B cell (primary cell): Measurements from ENCODE around the gene C2CD4A. TPM values are rescaled to one million over a fixed set of nuclear protein-coding genes. Genes with fewer than 3 reads are reported as not detected.

ENCODE experiments used
- ATAC-seq: fragments of 200-7000 bp; cut with Tn5 transposase; one replicate; pipeline ENCODE4 v1.10.0; 2021; ENCODE audit warnings: low read depth, mild to moderate bottlenecking, moderate number of reproducible peaks, moderate library complexity
- CTCF ChIA-PET: fragments of 350-600 bp; sonication (Branson Sonifier 250); formaldehyde crosslinking; loops from one replicate; lab custom pipeline; 2021; ENCODE audit warnings: antibody characterized with exemption, inconsistent platforms; lab: Charles Lee
- POLR2A ChIA-PET: fragments of 350-600 bp; sonication (Branson Sonifier 250); formaldehyde crosslinking; loops from one replicate; lab custom pipeline; 2021; ENCODE audit warnings: antibody characterized with exemption; lab: Charles Lee
- DNase-seq: peaks from one replicate; pipeline ENCODE4 v3.0.0; 2013
- H2AFZ ChIP-seq: 2 replicates; pipeline ENCODE4 v1.6.1; 2012; ENCODE audit warnings: mild to moderate bottlenecking, low read depth, low read length; ENCODE audit not compliant: insufficient read depth, poor library complexity, severe bottlenecking
- H3K27ac ChIP-seq, 2 donors: 1 replicate in 1 of 2; 2 replicates in 1 of 2; pipeline ENCODE4 v1.5.1; 2012 to 2013; ENCODE audit warnings: low read length in 2 of 2, mild to moderate bottlenecking in 2 of 2, moderate library complexity in 1 of 2
- H3K27me3 ChIP-seq, 4 experiments: fragments of 200-600 bp in 1 of 4; sonication (generic) in 1 of 4; replicated peaks in 1 of 4; 1 replicate in 2 of 4; 2 replicates in 2 of 4; pipeline versions ENCODE4 v1.6.1 to v1.7.0; 2013 to 2016; ENCODE audit warnings: low read length in 3 of 4, mild to moderate bottlenecking in 2 of 4, mixed read lengths in 1 of 4, moderate library complexity in 1 of 4; ENCODE audit not compliant: insufficient read depth in 4 of 4, control insufficient read depth in 3 of 4; ENCODE audit errors: control extremely low read depth in 1 of 4
- H3K36me3 ChIP-seq, 2 experiments: replicated peaks in 1 of 2; 1 replicate in 1 of 2; 2 replicates in 1 of 2; pipeline versions ENCODE4 v1.6.1 to v1.7.1; 2013; ENCODE audit warnings: low read length in 1 of 2; ENCODE audit not compliant: insufficient read depth in 2 of 2, control insufficient read depth in 1 of 2; ENCODE audit errors: control extremely low read depth in 1 of 2, extremely low read depth in 1 of 2
- H3K4me1 ChIP-seq, 2 donors: fragments of 200-600 bp in 1 of 2; sonication (generic) in 1 of 2; 1 replicate in 1 of 2; 2 replicates in 1 of 2; pipeline versions ENCODE4 v1.5.1 to v1.6.1; 2013 to 2017; ENCODE audit warnings: low read length in 2 of 2; ENCODE audit not compliant: control insufficient read depth in 2 of 2, insufficient read depth in 2 of 2
- H3K4me2 ChIP-seq: replicated peaks from 2 replicates; pipeline ENCODE3; 2012; ENCODE audit warnings: mild to moderate bottlenecking, low read depth, low read length; ENCODE audit not compliant: poor library complexity, severe bottlenecking
- H3K4me3 ChIP-seq, 5 experiments: fragments of 200-600 bp in 1 of 5; sonication (generic) in 1 of 5; 1 replicate in 3 of 5; 2 replicates in 2 of 5; pipeline versions ENCODE4 v1.5.1 to v1.7.0; 2011 to 2016; ENCODE audit warnings: low read length in 4 of 5, mild to moderate bottlenecking in 4 of 5, low read depth in 2 of 5, control low read depth in 1 of 5, moderate library complexity in 1 of 5; ENCODE audit not compliant: insufficient read depth in 1 of 5; ENCODE audit errors: control extremely low read depth in 1 of 5, extremely low read depth in 1 of 5
- H3K79me2 ChIP-seq: fragments of 200-600 bp; sonication (generic); one replicate; pipeline ENCODE4 v1.6.0; 2016; ENCODE audit warnings: low read length; ENCODE audit not compliant: control insufficient read depth, insufficient read depth
- H3K9ac ChIP-seq: fragments of 200-600 bp; sonication (generic); 2 replicates; pipeline ENCODE4 v1.6.1; 2017; ENCODE audit warnings: mild to moderate bottlenecking, low read length, moderate library complexity
- H3K9me3 ChIP-seq, 3 donors: one replicate each; pipeline versions ENCODE4 v1.6.1 to v1.7.1; 2013; ENCODE audit warnings: low read length in 2 of 3; ENCODE audit not compliant: control insufficient read depth in 2 of 3, insufficient read depth in 1 of 3; ENCODE audit errors: control extremely low read depth in 1 of 3
- H4K20me1 ChIP-seq: 2 replicates; pipeline ENCODE4 v1.6.0; 2012; ENCODE audit warnings: mild to moderate bottlenecking, low read length; ENCODE audit not compliant: insufficient read depth, control insufficient read depth, poor library complexity, severe bottlenecking
- H3K27ac Mint-ChIP-seq: one replicate; pipeline ENCODE4 v1.8.0; 2021; ENCODE audit warnings: mixed read lengths
- H3K27me3 Mint-ChIP-seq: one replicate; pipeline ENCODE4 v1.8.0; 2021; ENCODE audit warnings: mixed read lengths
- H3K4me1 Mint-ChIP-seq: one replicate; pipeline ENCODE4 v1.8.0; 2021; ENCODE audit warnings: mixed read lengths
- H3K4me3 Mint-ChIP-seq: one replicate; pipeline ENCODE4 v1.8.0; 2021; ENCODE audit warnings: mixed read lengths
- H3K9me3 Mint-ChIP-seq: one replicate; pipeline ENCODE4 v1.8.0; 2022; ENCODE audit warnings: mixed read lengths; ENCODE audit not compliant: insufficient read depth
- CTCF ChIP-seq: fragments of 200-600 bp; IDR thresholded peaks from one replicate; pipeline ENCODE4 v1.8.0; 2022; ENCODE audit warnings: antibody characterized with exemption, mild to moderate bottlenecking
- EZH2 ChIP-seq: IDR thresholded peaks from 2 replicates; pipeline ENCODE4 v1.6.1; 2012; ENCODE audit warnings: borderline replicate concordance, low read depth, mild to moderate bottlenecking, moderate library complexity, low read length; ENCODE audit not compliant: insufficient read depth, poor library complexity, severe bottlenecking
- WGBS: methylation state at CpG from one replicate; pipeline ENCODE4 v1.1.5; 2013; ENCODE audit warnings: missing lambda C conversion rate; ENCODE audit not compliant: insufficient coverage; 5-methylcytosine and 5-hydroxymethylcytosine counted together
- intact Hi-C: fragments of 100-400 bp; cut with micrococcal nuclease; formaldehyde crosslinking; loops from one replicate; pipeline ENCODE4 v1.10.0; 2022
- polyA plus RNA-seq: library from polyadenylated mRNA; depleted of rRNA; stranded (reverse); fragments of >200 nt; gene quantifications from 2 replicates; pipeline ENCODE4 v1.2.3, GENCODE V29; 2012
- total RNA-seq, 2 donors: library from RNA; stranded (reverse); fragments of 120-200 nt in 1 of 2; gene quantifications; 1 replicate in 1 of 2; 2 replicates in 1 of 2; pipeline versions ENCODE4 v1.2.3 to v1.2.4, GENCODE V29; 2013 to 2022

Gene C2CD4A
- total and polyA plus RNA-seq, 2 donors (not counting 1 experiment from before 2014, with no cell fraction given) = not detected

GRCh38 chr15:62093809-62094208 is 27.0 kb downstream of the C2CD4A start:
- Mint-ChIP-seq H3K9me3 (no peaks in the 10 kb centered on the region), H3K27ac (no peak overlapping the region), H3K27me3 (peaks cover 27% of the 10 kb centered on the region), H3K4me3 (no peak overlapping the region), H3K4me1 (no peaks in the 10 kb centered on the region)
- Histone ChIP-seq H3K9ac (no peak overlapping the region), H3K79me2 (no peaks in the 10 kb centered on the region), H3K27me3 (peaks cover 0 to 7% (median 2%) of the 10 kb centered on the region in 4 experiments), H2AFZ (no peak overlapping the region), H3K36me3 (no peaks in the 10 kb centered on the region), H3K4me2 (no peak overlapping the region), H3K9me3 (no peaks in the 10 kb centered on the region), H3K4me1 (no peaks in the 10 kb centered on the region), H4K20me1 (no peaks in the 10 kb centered on the region), H3K4me3 (no peak overlapping the region), H3K27ac (no peak overlapping the region)
- no peak for DNase-seq
- TF ChIP-seq EZH2 (no peak), CTCF (no peak)
- no peak for ATAC-seq
- intact Hi-C loops = no loop called here
- ChIA-PET CTCF (interaction anchor here (1.0 kb wide), 1 partner anchor 14 kb away, joined by 3 read pairs; no protein-coding TSS in a partner anchor), POLR2A (no interaction called here)
- WGBS = 87% methylated on average over 4 of the region's 5 CpGs

GRCh38 chr15:62094388-62094787 is 27.6 kb downstream of the C2CD4A start:
- H3K4me3 Mint-ChIP-seq = no peak overlapping the region
- Histone ChIP-seq H3K4me3 (no peak overlapping the region), H4K20me1 (no peaks in the 10 kb centered on the region), H3K27ac (no peak overlapping the region), H3K4me2 (no peak overlapping the region), H3K9me3 (no peaks in the 10 kb centered on the region), H3K79me2 (no peaks in the 10 kb centered on the region), H3K9ac (no peak overlapping the region), H3K4me1 (no peaks in the 10 kb centered on the region), H2AFZ (no peak overlapping the region), H3K36me3 (no peaks in the 10 kb centered on the region), H3K27me3 (peaks cover 0 to 7% (median 2%) of the 10 kb centered on the region in 4 experiments)
- H3K4me1 Mint-ChIP-seq = no peaks in the 10 kb centered on the region
- WGBS = 96% methylated on average over 7 of the region's 7 CpGs
- no peak overlapping the region for H3K27ac Mint-ChIP-seq
- ATAC-seq = no peak
- ChIA-PET POLR2A (no interaction called here), CTCF (interaction anchor here (1.0 kb wide), 1 partner anchor 13 kb away, joined by 3 read pairs; no protein-coding TSS in a partner anchor)
- no peak for DNase-seq
- no peaks in the 10 kb centered on the region for H3K9me3 Mint-ChIP-seq
- TF ChIP-seq CTCF = no peak
- TF ChIP-seq EZH2 = no peak
- intact Hi-C loops = no loop called here
- peaks cover 33% of the 10 kb centered on the region for H3K27me3 Mint-ChIP-seq
